ENCODE data around the gene C19orf12. TPM values are rescaled to one million over a fixed set of nuclear protein-coding genes. Genes with fewer than 3 reads are reported as not detected.

C19orf12 gene
- total and polyA plus RNA-seq, 2 of the 4 experiments (the other 2 are of a cell fraction): 16.3 to 24.0 TPM

DNA sequence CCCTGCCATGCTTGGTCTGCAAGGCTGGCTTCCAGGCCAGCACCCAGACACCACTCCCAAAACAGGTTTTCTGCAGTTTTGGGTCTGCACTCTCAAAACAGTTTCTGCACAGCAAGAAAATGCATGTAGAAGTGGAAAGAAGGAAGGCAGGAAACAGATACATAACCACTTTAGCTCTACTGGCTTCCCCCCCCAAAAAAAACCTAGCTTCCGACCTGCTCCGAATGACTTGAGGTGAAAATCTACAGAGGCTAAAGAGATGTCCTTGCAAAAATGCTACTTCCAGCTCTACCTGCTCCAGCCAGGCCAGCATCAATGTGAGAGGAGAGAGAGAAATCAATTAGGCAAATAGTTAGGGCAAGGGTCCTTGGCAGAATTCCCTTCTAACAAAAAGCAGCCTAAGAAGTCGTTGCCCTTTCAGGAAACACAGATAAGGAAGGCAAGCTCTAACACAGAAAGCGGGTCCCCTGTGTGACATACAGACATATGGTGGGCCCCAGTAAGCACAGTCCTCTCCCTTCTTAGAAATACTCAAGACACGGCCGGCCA is 3.4 kb downstream of the C19orf12 start:
- Histone ChIP-seq H3K36me3 (ENCODE audit: control insufficient read depth, insufficient read depth, low read length) (peaks cover 11% of the 10 kb centered on the region), H3K4me3 (ENCODE audit: insufficient read depth, low read depth, low read length) (no peak overlapping the region), H3K9me1 (ENCODE audit: insufficient read depth, low read length) (no peaks in the 10 kb centered on the region; the same call in 1 of the 2 replicates), H3K9me3 (ENCODE audit: control insufficient read depth, insufficient read depth, low read length) (no peaks in the 10 kb centered on the region), H3K14ac (replicated peaks; ENCODE audit: low read depth, low read length) (no peak overlapping the region), H2AK9ac (replicated peaks; ENCODE audit: low read depth, low read length, poor library complexity) (no peak overlapping the region), H3K23ac (ENCODE audit: low read depth, low read length) (no peak overlapping the region), H3K27me3 (ENCODE audit: control insufficient read depth, insufficient read depth, low read length) (no peaks in the 10 kb centered on the region), H3K27ac (ENCODE audit: insufficient read depth, low read length) (no peak overlapping the region), H3K79me1 (ENCODE audit: low read depth in 1 of 2, low read length in 2 of 2) (peaks cover 32 to 72% of the 10 kb centered on the region in 2 experiments), H2BK15ac (ENCODE audit: low read depth, low read length) (no peak overlapping the region), H2AK5ac (ENCODE audit: low read depth, low read length) (no peak overlapping the region), H3K56ac (ENCODE audit: extremely low read depth, insufficient read depth, low read length) (no peak overlapping the region), H3K9ac (ENCODE audit: low read depth, low read length) (no peak overlapping the region), H3K18ac (ENCODE audit: low read depth, low read length) (no peak overlapping the region), H3K4me2 (ENCODE audit: low read depth, low read length) (no peak overlapping the region), H3K4ac (ENCODE audit: low read depth, low read length) (no peak overlapping the region), H4K8ac (ENCODE audit: low read depth in 2 of 2, low read length in 2 of 2) (no peak overlapping the region), H2AFZ (replicated peaks; ENCODE audit: low read length, poor library complexity) (no peak overlapping the region), H2BK5ac (ENCODE audit: low read depth, low read length, poor library complexity, severe bottlenecking) (no peak overlapping the region), H4K5ac (ENCODE audit: low read depth, low read length) (no peak overlapping the region), H3K4me1 (ENCODE audit: control insufficient read depth, insufficient read depth, low read length) (peaks cover 6% of the 10 kb centered on the region), H2BK20ac (ENCODE audit: low read depth, low read length) (no peak overlapping the region), H4K91ac (ENCODE audit: insufficient read depth, low read depth, low read length) (no peak overlapping the region), H2BK120ac (ENCODE audit: low read depth, low read length) (no peak overlapping the region), H4K20me1 (ENCODE audit: insufficient read depth, low read length) (peaks cover 4% of the 10 kb centered on the region)
- DNase-seq: no peak
- no peak for ATAC-seq (ENCODE audit: low read depth)
- BruUV-seq (replicated peaks): no TSS peak
- POLR2A ChIA-PET (ENCODE audit: unreplicated experiment): no interaction called here
- in situ Hi-C loops (cut with MboI; ENCODE audit: low sequenced_read_pairs): no loop called here
- intact Hi-C loops (cut with micrococcal nuclease): no loop called here
- TF ChIP-seq, protein P1, sequence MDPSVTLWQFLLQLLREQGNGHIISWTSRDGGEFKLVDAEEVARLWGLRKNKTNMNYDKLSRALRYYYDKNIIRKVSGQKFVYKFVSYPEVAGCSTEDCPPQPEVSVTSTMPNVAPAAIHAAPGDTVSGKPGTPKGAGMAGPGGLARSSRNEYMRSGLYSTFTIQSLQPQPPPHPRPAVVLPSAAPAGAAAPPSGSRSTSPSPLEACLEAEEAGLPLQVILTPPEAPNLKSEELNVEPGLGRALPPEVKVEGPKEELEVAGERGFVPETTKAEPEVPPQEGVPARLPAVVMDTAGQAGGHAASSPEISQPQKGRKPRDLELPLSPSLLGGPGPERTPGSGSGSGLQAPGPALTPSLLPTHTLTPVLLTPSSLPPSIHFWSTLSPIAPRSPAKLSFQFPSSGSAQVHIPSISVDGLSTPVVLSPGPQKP (IDR thresholded peaks at IDR 0.05; ENCODE audit: borderline replicate concordance, low read depth, low read length): no peak
- TF ChIP-seq POLR2A (IDR thresholded peaks at IDR 0.05; ENCODE audit: low read depth, low read length) (no peak), SMC3 (IDR thresholded peaks at IDR 0.05; ENCODE audit: low read depth, low read length) (no peak), MAZ (IDR thresholded peaks at IDR 0.05; ENCODE audit: borderline replicate concordance, low read depth, low read length) (no peak), CEBPB (IDR thresholded peaks at IDR 0.05; ENCODE audit: low read depth, low read length) (no peak), NFE2L2 (IDR thresholded peaks at IDR 0.05; ENCODE audit: low read depth, low read length) (no peak), RFX5 (IDR thresholded peaks at IDR 0.05; ENCODE audit: low read depth, low read length) (no peak), FOS (IDR thresholded peaks at IDR 0.05; ENCODE audit: low read depth, low read length) (no peak), BHLHE40 (IDR thresholded peaks at IDR 0.05; ENCODE audit: low read depth, low read length) (no peak), MXI1 (IDR thresholded peaks at IDR 0.05; ENCODE audit: borderline replicate concordance, low read depth, low read length) (no peak), CHD1 (IDR thresholded peaks at IDR 0.05; ENCODE audit: low read depth, low read length) (no peak), RCOR1 (IDR thresholded peaks at IDR 0.05; ENCODE audit: insufficient replicate concordance, low read length) (no peak)
- TF ChIP-seq, protein P2, sequence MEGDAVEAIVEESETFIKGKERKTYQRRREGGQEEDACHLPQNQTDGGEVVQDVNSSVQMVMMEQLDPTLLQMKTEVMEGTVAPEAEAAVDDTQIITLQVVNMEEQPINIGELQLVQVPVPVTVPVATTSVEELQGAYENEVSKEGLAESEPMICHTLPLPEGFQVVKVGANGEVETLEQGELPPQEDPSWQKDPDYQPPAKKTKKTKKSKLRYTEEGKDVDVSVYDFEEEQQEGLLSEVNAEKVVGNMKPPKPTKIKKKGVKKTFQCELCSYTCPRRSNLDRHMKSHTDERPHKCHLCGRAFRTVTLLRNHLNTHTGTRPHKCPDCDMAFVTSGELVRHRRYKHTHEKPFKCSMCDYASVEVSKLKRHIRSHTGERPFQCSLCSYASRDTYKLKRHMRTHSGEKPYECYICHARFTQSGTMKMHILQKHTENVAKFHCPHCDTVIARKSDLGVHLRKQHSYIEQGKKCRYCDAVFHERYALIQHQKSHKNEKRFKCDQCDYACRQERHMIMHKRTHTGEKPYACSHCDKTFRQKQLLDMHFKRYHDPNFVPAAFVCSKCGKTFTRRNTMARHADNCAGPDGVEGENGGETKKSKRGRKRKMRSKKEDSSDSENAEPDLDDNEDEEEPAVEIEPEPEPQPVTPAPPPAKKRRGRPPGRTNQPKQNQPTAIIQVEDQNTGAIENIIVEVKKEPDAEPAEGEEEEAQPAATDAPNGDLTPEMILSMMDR (conservative IDR thresholded peaks at IDR 0.05; ENCODE audit: low read depth, low read length): no peak
- no CpG with 5 or more reads among the region's 6 CpGs for WGBS, 2 experiments (ENCODE audit: extremely low coverage in 2 of 2, insufficient read length in 1 of 2)
- CTCF ChIA-PET: no interaction called here
- dilution Hi-C loops (cut with HindIII; ENCODE audit: low sequenced_read_pairs, unreplicated experiment): no loop called here
